PC-9 (cell line): ENCODE results near the gene LSM14A.

ENCODE experiments used
- EZH2 ChIP-seq: fragments of 200-600 bp; sonication (generic); IDR thresholded peaks from 2 replicates; pipeline ENCODE4 v1.8.0; 2017; ENCODE audit warnings: antibody characterized with exemption, low read depth
- TF ChIP-seq, protein P1 (sequence below): fragments of 200-600 bp; sonication (generic); conservative IDR thresholded peaks from 2 replicates; pipeline ENCODE4 v1.6.1; 2017; ENCODE audit warnings: mixed run types, antibody characterized with exemption, mild to moderate bottlenecking, moderate library complexity

DNA sequence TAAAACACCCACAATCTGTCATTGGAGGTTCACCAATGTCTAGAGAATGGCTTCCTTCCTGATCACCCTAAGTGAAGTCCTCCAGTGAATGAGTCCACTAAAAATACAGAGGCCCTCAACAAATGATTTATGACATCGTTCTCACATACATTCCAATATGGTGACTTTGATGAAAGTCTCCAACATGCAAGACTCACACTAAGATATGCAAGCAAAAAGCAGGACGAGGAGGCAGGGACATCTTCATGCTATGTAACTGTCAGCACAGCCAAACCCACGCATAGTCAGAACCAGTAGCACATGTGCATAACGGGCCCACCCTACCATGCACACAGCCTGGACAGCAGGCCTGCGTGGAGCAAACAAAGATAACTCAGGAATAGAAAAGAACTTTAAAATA lies 16.6 kb upstream of the LSM14A start:
- TF ChIP-seq, protein P1, sequence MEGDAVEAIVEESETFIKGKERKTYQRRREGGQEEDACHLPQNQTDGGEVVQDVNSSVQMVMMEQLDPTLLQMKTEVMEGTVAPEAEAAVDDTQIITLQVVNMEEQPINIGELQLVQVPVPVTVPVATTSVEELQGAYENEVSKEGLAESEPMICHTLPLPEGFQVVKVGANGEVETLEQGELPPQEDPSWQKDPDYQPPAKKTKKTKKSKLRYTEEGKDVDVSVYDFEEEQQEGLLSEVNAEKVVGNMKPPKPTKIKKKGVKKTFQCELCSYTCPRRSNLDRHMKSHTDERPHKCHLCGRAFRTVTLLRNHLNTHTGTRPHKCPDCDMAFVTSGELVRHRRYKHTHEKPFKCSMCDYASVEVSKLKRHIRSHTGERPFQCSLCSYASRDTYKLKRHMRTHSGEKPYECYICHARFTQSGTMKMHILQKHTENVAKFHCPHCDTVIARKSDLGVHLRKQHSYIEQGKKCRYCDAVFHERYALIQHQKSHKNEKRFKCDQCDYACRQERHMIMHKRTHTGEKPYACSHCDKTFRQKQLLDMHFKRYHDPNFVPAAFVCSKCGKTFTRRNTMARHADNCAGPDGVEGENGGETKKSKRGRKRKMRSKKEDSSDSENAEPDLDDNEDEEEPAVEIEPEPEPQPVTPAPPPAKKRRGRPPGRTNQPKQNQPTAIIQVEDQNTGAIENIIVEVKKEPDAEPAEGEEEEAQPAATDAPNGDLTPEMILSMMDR, result no peak
- TF ChIP-seq EZH2, result no peak
